Measurements from ENCODE around the gene KDM4C.

Gene KDM4C

GRCh38 chr9:7097040-7097715, 339.4 kb downstream of the KDM4C start:
- no peak overlapping the region for H3K27ac ChIP-seq (ENCODE audit: low read depth, low read length)
- H4K5ac ChIP-seq (ENCODE audit: low read length), result no peak overlapping the region
- no peaks in the 10 kb centered on the region for H3K4me1 ChIP-seq (ENCODE audit: control insufficient read depth, low read depth, low read length)
- H3K79me2 ChIP-seq (ENCODE audit: control insufficient read depth, insufficient read depth, low read length), result no peaks in the 10 kb centered on the region
- no peak overlapping the region for H3K18ac ChIP-seq (ENCODE audit: low read length)
- H3K4me3 ChIP-seq (ENCODE audit: low read length), result no peak overlapping the region
- WGBS (ENCODE audit: extremely low coverage, insufficient coverage, low lambda C conversion rate), result no CpG with 5 or more reads among the region's 7 CpGs
- H4K8ac ChIP-seq (ENCODE audit: low read depth, low read length), result no peak overlapping the region
- no peak overlapping the region for H2AK5ac ChIP-seq (ENCODE audit: low read length)
- H3K79me1 ChIP-seq (ENCODE audit: low read length), result no peaks in the 10 kb centered on the region
- no peak overlapping the region for H3K4me2 ChIP-seq (ENCODE audit: low read length)
- no peak overlapping the region for H2BK5ac ChIP-seq (ENCODE audit: low read length)
- no peak overlapping the region for H2BK15ac ChIP-seq (replicated peaks; ENCODE audit: low read depth)
- H3K23ac ChIP-seq (ENCODE audit: low read length), result no peak overlapping the region
- H3K27me3 ChIP-seq (ENCODE audit: insufficient read depth, low read length, poor library complexity), result no peaks in the 10 kb centered on the region
- no peak for DNase-seq
- no peak overlapping the region for H3K56ac ChIP-seq (ENCODE audit: low read length)
- H3K4ac ChIP-seq (ENCODE audit: low read depth, low read length), result no peak overlapping the region
- no peak overlapping the region for H2BK120ac ChIP-seq (ENCODE audit: low read depth, low read length)
- no peak overlapping the region for H3K9ac ChIP-seq (ENCODE audit: low read length)
- H3K36me3 ChIP-seq (ENCODE audit: control insufficient read depth, insufficient read depth, low read length), result no peaks in the 10 kb centered on the region

GRCh38 chr9:7097785-7098752, 340.3 kb downstream of the KDM4C start:
- H2BK120ac ChIP-seq (ENCODE audit: low read depth, low read length), result no peak overlapping the region
- 100% methylated on average over 1 of the region's 3 CpGs for WGBS (ENCODE audit: extremely low coverage, insufficient coverage, low lambda C conversion rate)
- no peak overlapping the region for H2BK5ac ChIP-seq (ENCODE audit: low read length)
- no peaks in the 10 kb centered on the region for H3K4me1 ChIP-seq (ENCODE audit: control insufficient read depth, low read depth, low read length)
- H3K79me2 ChIP-seq (ENCODE audit: control insufficient read depth, insufficient read depth, low read length), result no peaks in the 10 kb centered on the region
- no peaks in the 10 kb centered on the region for H3K27me3 ChIP-seq (ENCODE audit: insufficient read depth, low read length, poor library complexity)
- H3K27ac ChIP-seq (ENCODE audit: low read depth, low read length), result no peak overlapping the region
- no peak overlapping the region for H2AK5ac ChIP-seq (ENCODE audit: low read length)
- no peak overlapping the region for H3K4ac ChIP-seq (ENCODE audit: low read depth, low read length)
- H3K56ac ChIP-seq (ENCODE audit: low read length), result no peak overlapping the region
- H3K4me3 ChIP-seq (ENCODE audit: low read length), result no peak overlapping the region
- H3K18ac ChIP-seq (ENCODE audit: low read length), result no peak overlapping the region
- no peak overlapping the region for H4K8ac ChIP-seq (ENCODE audit: low read depth, low read length)
- DNase-seq, result no peak
- no peak overlapping the region for H3K4me2 ChIP-seq (ENCODE audit: low read length)
- H3K79me1 ChIP-seq (ENCODE audit: low read length), result no peaks in the 10 kb centered on the region
- no peak overlapping the region for H2BK15ac ChIP-seq (replicated peaks; ENCODE audit: low read depth)
- no peak overlapping the region for H4K5ac ChIP-seq (ENCODE audit: low read length)
- H3K23ac ChIP-seq (ENCODE audit: low read length), result no peak overlapping the region
- H3K9ac ChIP-seq (ENCODE audit: low read length), result no peak overlapping the region
- no peaks in the 10 kb centered on the region for H3K36me3 ChIP-seq (ENCODE audit: control insufficient read depth, insufficient read depth, low read length)

- no peaks in the 10 kb centered on the region for H3K27me3 ChIP-seq (ENCODE audit: insufficient read depth, low read length, poor library complexity)
- no peak overlapping the region for H2BK120ac ChIP-seq (ENCODE audit: low read depth, low read length)
Observed at GRCh38 chr9:7103367-7103766, 345.6 kb downstream of the KDM4C start.

GRCh38 chr9:7103771-7104170, 346.0 kb downstream of the KDM4C start:
- Histone ChIP-seq H4K5ac (ENCODE audit: low read length) (no peak overlapping the region), H3K79me1 (ENCODE audit: low read length) (no peaks in the 10 kb centered on the region), H3K9ac (ENCODE audit: low read length) (no peak overlapping the region), H3K4me1 (ENCODE audit: control insufficient read depth, low read depth, low read length) (peaks cover 1% of the 10 kb centered on the region), H3K27ac (ENCODE audit: low read depth, low read length) (no peak overlapping the region), H4K8ac (ENCODE audit: low read depth, low read length) (no peak overlapping the region), H3K79me2 (ENCODE audit: control insufficient read depth, insufficient read depth, low read length) (no peaks in the 10 kb centered on the region), H2BK5ac (ENCODE audit: low read length) (no peak overlapping the region), H3K23ac (ENCODE audit: low read length) (no peak overlapping the region), H3K18ac (ENCODE audit: low read length) (no peak overlapping the region), H3K4me3 (ENCODE audit: low read length) (no peak overlapping the region), H3K4me2 (ENCODE audit: low read length) (no peak overlapping the region), H2AK5ac (ENCODE audit: low read length) (no peak overlapping the region), H3K36me3 (ENCODE audit: control insufficient read depth, insufficient read depth, low read length) (no peaks in the 10 kb centered on the region), H3K27me3 (ENCODE audit: insufficient read depth, low read length, poor library complexity) (no peaks in the 10 kb centered on the region), H3K56ac (ENCODE audit: low read length) (no peak overlapping the region), H3K4ac (ENCODE audit: low read depth, low read length) (no peak overlapping the region), H2BK15ac (replicated peaks; ENCODE audit: low read depth) (no peak overlapping the region), H2BK120ac (ENCODE audit: low read depth, low read length) (no peak overlapping the region)
- no peak for DNase-seq
- WGBS (ENCODE audit: extremely low coverage, insufficient coverage, low lambda C conversion rate), result no CpG with 5 or more reads among the region's 6 CpGs

More at GRCh38 chr9:7103367-7103766, 345.6 kb downstream of the KDM4C start:
- Histone ChIP-seq H4K8ac (ENCODE audit: low read depth, low read length) (no peak overlapping the region), H4K5ac (ENCODE audit: low read length) (no peak overlapping the region), H3K4me3 (ENCODE audit: low read length) (no peak overlapping the region), H3K4me2 (ENCODE audit: low read length) (no peak overlapping the region), H2BK5ac (ENCODE audit: low read length) (no peak overlapping the region), H3K79me2 (ENCODE audit: control insufficient read depth, insufficient read depth, low read length) (no peaks in the 10 kb centered on the region), H2BK15ac (replicated peaks; ENCODE audit: low read depth) (no peak overlapping the region), H3K36me3 (ENCODE audit: control insufficient read depth, insufficient read depth, low read length) (no peaks in the 10 kb centered on the region), H3K79me1 (ENCODE audit: low read length) (no peaks in the 10 kb centered on the region), H3K4me1 (ENCODE audit: control insufficient read depth, low read depth, low read length) (peaks cover 1% of the 10 kb centered on the region), H3K23ac (ENCODE audit: low read length) (no peak overlapping the region), H2AK5ac (ENCODE audit: low read length) (no peak overlapping the region), H3K27ac (ENCODE audit: low read depth, low read length) (no peak overlapping the region), H3K18ac (ENCODE audit: low read length) (no peak overlapping the region), H3K9ac (ENCODE audit: low read length) (no peak overlapping the region), H3K4ac (ENCODE audit: low read depth, low read length) (no peak overlapping the region), H3K56ac (ENCODE audit: low read length) (no peak overlapping the region)
- DNase-seq, result peak; percentile 64
- no CpG with 5 or more reads among the region's 7 CpGs for WGBS (ENCODE audit: extremely low coverage, insufficient coverage, low lambda C conversion rate)

- peaks cover 1% of the 10 kb centered on the region for H3K4me1 ChIP-seq (ENCODE audit: control insufficient read depth, low read depth, low read length)
- H4K8ac ChIP-seq (ENCODE audit: low read depth, low read length), result no peak overlapping the region
- H3K56ac ChIP-seq (ENCODE audit: low read length), result no peak overlapping the region
- no peak overlapping the region for H3K9ac ChIP-seq (ENCODE audit: low read length)
- no peaks in the 10 kb centered on the region for H3K79me1 ChIP-seq (ENCODE audit: low read length)
- no peak overlapping the region for H3K27ac ChIP-seq (ENCODE audit: low read depth, low read length)
- H3K4me2 ChIP-seq (ENCODE audit: low read length), result no peak overlapping the region
- H3K18ac ChIP-seq (ENCODE audit: low read length), result no peak overlapping the region
- no peaks in the 10 kb centered on the region for H3K79me2 ChIP-seq (ENCODE audit: control insufficient read depth, insufficient read depth, low read length)
- H3K27me3 ChIP-seq (ENCODE audit: insufficient read depth, low read length, poor library complexity), result no peaks in the 10 kb centered on the region
- no peak overlapping the region for H3K4ac ChIP-seq (ENCODE audit: low read depth, low read length)
- no peaks in the 10 kb centered on the region for H3K36me3 ChIP-seq (ENCODE audit: control insufficient read depth, insufficient read depth, low read length)
- no peak overlapping the region for H2BK15ac ChIP-seq (replicated peaks; ENCODE audit: low read depth)
- H2BK5ac ChIP-seq (ENCODE audit: low read length), result no peak overlapping the region
- H4K5ac ChIP-seq (ENCODE audit: low read length), result no peak overlapping the region
- no peak overlapping the region for H3K23ac ChIP-seq (ENCODE audit: low read length)
- H3K4me3 ChIP-seq (ENCODE audit: low read length), result no peak overlapping the region
- no peak overlapping the region for H2AK5ac ChIP-seq (ENCODE audit: low read length)
- no CpG with 5 or more reads among the region's 2 CpGs for WGBS (ENCODE audit: extremely low coverage, insufficient coverage, low lambda C conversion rate)
- DNase-seq, result no peak
- H2BK120ac ChIP-seq (ENCODE audit: low read depth, low read length), result no peak overlapping the region
Observed at GRCh38 chr9:7104625-7105024, 346.9 kb downstream of the KDM4C start.

Data from mesendoderm (in vitro differentiated cells).